Mucosa of descending colon (tissue), 3 donors: ENCODE results near the gene ARIH1. TPM values are rescaled to one million over a fixed set of nuclear protein-coding genes. Genes with fewer than 3 reads are reported as not detected.

Experiments
- ATAC-seq: fragments of 200-7000 bp; cut with Tn5 transposase; one replicate; pipeline ENCODE4 v1.9.1; 2020; ENCODE audit warnings: mild to moderate bottlenecking, moderate library complexity
- DNase-seq, 3 donors: peaks; one replicate each; pipeline ENCODE4 v3.0.0-alpha.2; 2020
- H3K36me3 ChIP-seq: fragments of 200-600 bp; one replicate; pipeline ENCODE4 v1.8.0; 2021; ENCODE audit warnings: low read depth, mild to moderate bottlenecking
- H3K4me1 ChIP-seq: fragments of 200-600 bp; one replicate; pipeline ENCODE4 v1.8.0; 2021; ENCODE audit warnings: low read depth, mild to moderate bottlenecking
- H3K4me3 ChIP-seq: fragments of 200-600 bp; one replicate; pipeline ENCODE4 v1.8.0; 2021; ENCODE audit warnings: mild to moderate bottlenecking
- H3K9me3 ChIP-seq: fragments of 200-600 bp; one replicate; pipeline ENCODE4 v1.8.0; 2021; ENCODE audit warnings: mild to moderate bottlenecking
- CTCF ChIP-seq: fragments of 200-600 bp; IDR thresholded peaks from one replicate; pipeline ENCODE4 v1.8.0; 2022; ENCODE audit warnings: antibody characterized with exemption, mild to moderate bottlenecking
- intact Hi-C, 2 donors: fragments of 100-400 bp; cut with DNase I in 1 of 2; cut with micrococcal nuclease in 1 of 2; formaldehyde crosslinking; loops; one replicate each; pipeline versions ENCODE4 v1.11.0 to v1.11.1; 2022; cut with DNase I, micrococcal nuclease
- total RNA-seq, 3 donors: library from RNA; stranded (reverse); fragmentation: NEBNext Ultra II Directional in 2 of 3; extraction: Animal tissue kit (Norgen Biotek cat#: 25700) in 2 of 3; gene quantifications; one replicate each; pipeline versions ENCODE4 v1.2.1 to v1.2.4, GENCODE V29; 2021 to 2023
- donor health status: DM: no; HTN: no; CAD: no; lungs with moderate emphysema.
- donor health status: DM: no; HTN: no; CAD: no.
- donor health status: DM: no; HTN: yes; CAD: no.

Gene ARIH1
- total RNA-seq, 3 donors from 2014 or later = 109 to 205 (median 118) TPM

GRCh38 chr15:72496783-72497182 is 22.7 kb downstream of the ARIH1 start:
- TF ChIP-seq CTCF = no peak
- no peaks in the 10 kb centered on the region for H3K9me3 ChIP-seq
- H3K4me3 ChIP-seq = no peak overlapping the region
- DNase-seq (no peak), ATAC-seq (no peak)
- H3K36me3 ChIP-seq = no peaks in the 10 kb centered on the region
- no peaks in the 10 kb centered on the region for H3K4me1 ChIP-seq
- intact Hi-C loops = no loop called here

GRCh38 chr15:72497402-72497801 is 23.3 kb downstream of the ARIH1 start:
- no peak for TF ChIP-seq CTCF
- no peaks in the 10 kb centered on the region for H3K36me3 ChIP-seq
- ATAC-seq = no peak
- no peaks in the 10 kb centered on the region for H3K9me3 ChIP-seq
- H3K4me1 ChIP-seq = no peaks in the 10 kb centered on the region
- intact Hi-C loops = no loop called here
- DNase-seq = no peak
- H3K4me3 ChIP-seq = no peak overlapping the region

- no peak for ATAC-seq
- intact Hi-C loops = no loop called here
- no peak for TF ChIP-seq CTCF
- DNase-seq = no peak
- no peaks in the 10 kb centered on the region for H3K36me3 ChIP-seq
- H3K4me3 ChIP-seq = no peak overlapping the region
- no peaks in the 10 kb centered on the region for H3K4me1 ChIP-seq
- H3K9me3 ChIP-seq = no peaks in the 10 kb centered on the region
Measured at GRCh38 chr15:72502220-72502809, 28.2 kb downstream of the ARIH1 start.

- intact Hi-C loops = no loop called here
- H3K9me3 ChIP-seq = no peaks in the 10 kb centered on the region
- DNase-seq (no peak), ATAC-seq (no peak)
- no peak for TF ChIP-seq CTCF
- no peaks in the 10 kb centered on the region for H3K36me3 ChIP-seq
- H3K4me3 ChIP-seq = no peak overlapping the region
- H3K4me1 ChIP-seq = no peaks in the 10 kb centered on the region
Measured at GRCh38 chr15:72503147-72503546, 29.0 kb downstream of the ARIH1 start.

- no peak overlapping the region for H3K4me3 ChIP-seq
- TF ChIP-seq CTCF = no peak
- DNase-seq (no peak), ATAC-seq (no peak)
- no peaks in the 10 kb centered on the region for H3K36me3 ChIP-seq
- no peaks in the 10 kb centered on the region for H3K9me3 ChIP-seq
- H3K4me1 ChIP-seq = no peaks in the 10 kb centered on the region
- intact Hi-C loops = no loop called here
Measured at GRCh38 chr15:72507402-72508092, 33.4 kb downstream of the ARIH1 start.
